GM23248 (cell line): ENCODE data around the gene ACER3. TPM values are rescaled to one million over a fixed set of nuclear protein-coding genes. Genes with fewer than 3 reads are reported as not detected.

ENCODE experiments used
- DNase-seq: peaks from one replicate; pipeline ENCODE4 v3.0.0-alpha.2; 2015
- H2AFZ ChIP-seq: fragments of 200-600 bp; sonication (generic); 2 replicates; pipeline ENCODE4 v1.6.1; 2016; ENCODE audit warnings: antibody characterized with exemption
- H3F3A ChIP-seq: fragments of 200-600 bp; sonication (generic); 2 replicates; pipeline ENCODE4 v1.6.1; 2016; ENCODE audit warnings: mild to moderate bottlenecking, antibody characterized with exemption, mixed run types; ENCODE audit not compliant: insufficient read depth
- H3K27ac ChIP-seq: fragments of 200-600 bp; sonication (generic); 2 replicates; pipeline ENCODE4 v1.5.1; 2016; ENCODE audit warnings: mild to moderate bottlenecking
- H3K27me3 ChIP-seq: fragments of 200-600 bp; sonication (generic); replicated peaks from 2 replicates; pipeline ENCODE4 v1.6.1; 2016; ENCODE audit warnings: mild to moderate bottlenecking; ENCODE audit not compliant: insufficient read depth
- H3K36me3 ChIP-seq: fragments of 200-600 bp; sonication (generic); 2 replicates; pipeline ENCODE4 v1.6.1; 2016; ENCODE audit warnings: low read depth, mild to moderate bottlenecking
- H3K4me1 ChIP-seq: fragments of 200-600 bp; sonication (generic); 2 replicates; pipeline ENCODE4 v1.6.1; 2016; ENCODE audit warnings: mild to moderate bottlenecking; ENCODE audit not compliant: insufficient read depth
- H3K4me2 ChIP-seq: fragments of 200-600 bp; sonication (generic); one replicate; pipeline ENCODE4 v1.6.1; 2016; ENCODE audit warnings: mild to moderate bottlenecking; ENCODE audit not compliant: unreplicated experiment
- H3K4me3 ChIP-seq: fragments of 200-600 bp; sonication (generic); 2 replicates; pipeline ENCODE4 v1.5.1; 2016; ENCODE audit warnings: mild to moderate bottlenecking
- H3K79me2 ChIP-seq: fragments of 200-600 bp; sonication (generic); 2 replicates; pipeline ENCODE4 v1.6.1; 2016; ENCODE audit warnings: mild to moderate bottlenecking; ENCODE audit not compliant: insufficient read depth
- H3K9ac ChIP-seq: fragments of 200-600 bp; sonication (generic); 2 replicates; pipeline ENCODE4 v1.6.1; 2016; ENCODE audit warnings: mild to moderate bottlenecking
- H3K9me2 ChIP-seq: fragments of 200-600 bp; sonication (generic); 2 replicates; pipeline ENCODE4 v1.6.1; 2016; ENCODE audit warnings: mixed run types, mild to moderate bottlenecking, moderate library complexity; ENCODE audit not compliant: insufficient read depth
- H3K9me3 ChIP-seq: fragments of 200-600 bp; sonication (generic); one replicate; pipeline ENCODE4 v1.6.1; 2017; ENCODE audit warnings: low read depth
- H4K20me1 ChIP-seq: fragments of 200-600 bp; sonication (generic); 2 replicates; pipeline ENCODE4 v1.6.0; 2016; ENCODE audit not compliant: insufficient read depth
- EZH2 ChIP-seq: fragments of 200-600 bp; sonication (generic); IDR thresholded peaks from 2 replicates; pipeline ENCODE4 v1.6.1; 2018; ENCODE audit warnings: antibody characterized with exemption, mild to moderate bottlenecking; ENCODE audit not compliant: insufficient read depth, poor library complexity, severe bottlenecking
- EZH2phosphoT487 ChIP-seq: fragments of 200-600 bp; sonication (generic); IDR thresholded peaks from 2 replicates; pipeline ENCODE4 v1.6.1; 2018; ENCODE audit warnings: antibody characterized with exemption, moderate library complexity, mild to moderate bottlenecking, low read depth; ENCODE audit not compliant: insufficient read depth
- WGBS, 2 experiments: methylation state at CpG; one replicate each; pipeline ENCODE4 v1.1.6; 2015 to 2017; ENCODE audit warnings: low lambda C conversion rate in 2 of 2, low coverage in 1 of 2; ENCODE audit errors: missing lambda C conversion rate in 2 of 2; 5-methylcytosine and 5-hydroxymethylcytosine counted together
- in situ Hi-C: fragments of 300-500 bp; cut with MboI; formaldehyde crosslinking; loops from 2 replicates; pipeline ENCODE4 v1.15.0; 2020
- polyA plus RNA-seq: library from polyadenylated mRNA; unstranded; fragments of >200 nt; fragmentation: Nextera tagmentation; extraction: Ambion mirVana; gene quantifications from 2 replicates; pipeline ENCODE4 v1.2.1, GENCODE V29; 2016
- total RNA-seq: library from RNA; depleted of rRNA; stranded (reverse); fragments of >200 nt; shearing (Covaris generic); gene quantifications from 2 replicates; pipeline ENCODE4 v1.2.3, GENCODE V29; 2014

ACER3 gene
- total and polyA plus RNA-seq, 2 experiments from 2014 or later: 9.1 to 10.2 TPM

GRCh38 chr11:77040889-77041288 lies 180.2 kb downstream of the ACER3 start:
- Histone ChIP-seq H3K79me2 (no peaks in the 10 kb centered on the region), H3K4me3 (no peak overlapping the region), H3K27ac (no peak overlapping the region), H3K9me3 (no peaks in the 10 kb centered on the region), H4K20me1 (no peaks in the 10 kb centered on the region), H3K9ac (no peak overlapping the region), H3K9me2 (no peaks in the 10 kb centered on the region), H3K27me3 (peaks cover 19% of the 10 kb centered on the region; the same call in 1 of the 2 replicates), H3K36me3 (no peaks in the 10 kb centered on the region), H3K4me2 (no peak overlapping the region), H3K4me1 (no peaks in the 10 kb centered on the region; the same call in 1 of the 2 replicates), H2AFZ (no peak overlapping the region), H3F3A (no peaks in the 10 kb centered on the region)
- 89 to 91% methylated on average over 13 of the region's 13 CpGs for WGBS, 2 experiments
- in situ Hi-C loops: no loop called here
- TF ChIP-seq EZH2 (no peak), EZH2phosphoT487 (no peak)
- DNase-seq: no peak

- no peaks in the 10 kb centered on the region for H3K36me3 ChIP-seq
- H3K9me2 ChIP-seq: no peaks in the 10 kb centered on the region
- no peaks in the 10 kb centered on the region for H3K79me2 ChIP-seq
- H4K20me1 ChIP-seq: no peaks in the 10 kb centered on the region
- 84 to 85% methylated on average over 13 of the region's 13 CpGs for WGBS, 2 experiments
- peaks cover 6% of the 10 kb centered on the region; the same call in 1 of the 2 replicates for H3F3A ChIP-seq
- H3K9me3 ChIP-seq: no peaks in the 10 kb centered on the region
- no peaks in the 10 kb centered on the region; the same call in 1 of the 2 replicates for H3K4me1 ChIP-seq
- H2AFZ ChIP-seq: no peak overlapping the region
- DNase-seq: no peak
- no peak overlapping the region for H3K9ac ChIP-seq
- H3K27me3 ChIP-seq: peaks cover 9% of the 10 kb centered on the region; the same call in 1 of the 2 replicates
- H3K4me2 ChIP-seq: no peak overlapping the region
- no peak overlapping the region for H3K27ac ChIP-seq
- in situ Hi-C loops: no loop called here
- TF ChIP-seq EZH2: no peak
- no peak for TF ChIP-seq EZH2phosphoT487
- no peak overlapping the region for H3K4me3 ChIP-seq
These were observed 181.5 kb downstream of the ACER3 start for GRCh38 chr11:77042111-77042726.

- in situ Hi-C loops: no loop called here
These were observed 183.6 kb downstream of the ACER3 start for GRCh38 chr11:77044356-77044755.

GRCh38 chr11:77044886-77045285 lies 184.2 kb downstream of the ACER3 start:
- Histone ChIP-seq H3K36me3 (no peaks in the 10 kb centered on the region), H3K9me3 (no peaks in the 10 kb centered on the region), H2AFZ (no peak overlapping the region), H3K4me3 (no peak overlapping the region), H4K20me1 (no peaks in the 10 kb centered on the region), H3K79me2 (no peaks in the 10 kb centered on the region), H3K27me3 (no peaks in the 10 kb centered on the region), H3K4me1 (no peaks in the 10 kb centered on the region; the same call in 1 of the 2 replicates), H3K9me2 (no peaks in the 10 kb centered on the region), H3K4me2 (no peak overlapping the region), H3K9ac (no peak overlapping the region), H3K27ac (no peak overlapping the region), H3F3A (peaks cover 6% of the 10 kb centered on the region; the same call in 1 of the 2 replicates)
- in situ Hi-C loops: no loop called here
- TF ChIP-seq EZH2phosphoT487: no peak
- TF ChIP-seq EZH2: no peak
- no peak for DNase-seq
- 96 to 98% methylated on average over 9 of the region's 9 CpGs for WGBS, 2 experiments

More at GRCh38 chr11:77044356-77044755, 183.6 kb downstream of the ACER3 start:
- TF ChIP-seq EZH2: no peak
- no peak for TF ChIP-seq EZH2phosphoT487
- no peak overlapping the region for H3K9ac ChIP-seq
- peaks cover under 1% of the 10 kb centered on the region; the same call in 1 of the 2 replicates for H3K27me3 ChIP-seq
- no peak overlapping the region for H2AFZ ChIP-seq
- no peaks in the 10 kb centered on the region for H3K36me3 ChIP-seq
- no peak overlapping the region for H3K4me3 ChIP-seq
- H3F3A ChIP-seq: peaks cover 6% of the 10 kb centered on the region; the same call in 1 of the 2 replicates
- WGBS, 2 experiments: 45 to 51% methylated on average over 2 of the region's 2 CpGs
- no peak for DNase-seq
- no peaks in the 10 kb centered on the region for H3K79me2 ChIP-seq
- no peaks in the 10 kb centered on the region for H3K9me2 ChIP-seq
- no peak overlapping the region for H3K27ac ChIP-seq
- no peaks in the 10 kb centered on the region for H4K20me1 ChIP-seq
- no peaks in the 10 kb centered on the region; the same call in 1 of the 2 replicates for H3K4me1 ChIP-seq
- H3K9me3 ChIP-seq: no peaks in the 10 kb centered on the region
- H3K4me2 ChIP-seq: no peak overlapping the region
